Measurements from ENCODE around the gene TRAPPC5. TPM values are rescaled to one million over a fixed set of nuclear protein-coding genes. Genes with fewer than 3 reads are reported as not detected.

TRAPPC5 gene
- total RNA-seq, 4 donors from 2014 or later = 15.1 to 63.5 (median 34.4) TPM

- intact Hi-C loops (cut with DNase I; ENCODE audit: low total_unique reads) (no loop called here), in situ Hi-C loops (cut with MboI; ENCODE audit: low pct_ligation_motif_present in 1 of 4, low pct_unique_long_range_greater_than_20kb in 1 of 4, low sequenced_read_pairs in 3 of 4) (no loop called here)
- TF ChIP-seq EP300 (IDR thresholded peaks at IDR 0.05; ENCODE audit: low read depth) (no peak), POLR2AphosphoS5 (IDR thresholded peaks at IDR 0.05) (no peak), CTCF (IDR thresholded peaks at IDR 0.05) (no peak), POLR2A (IDR thresholded peaks at IDR 0.05) (no peak)
- no peak overlapping the region for H3K27ac ChIP-seq
- no peaks in the 10 kb centered on the region for H3K9me3 ChIP-seq
- no peak for DNase-seq
- H3K27me3 ChIP-seq = no peaks in the 10 kb centered on the region
- no peaks in the 10 kb centered on the region for H3K36me3 ChIP-seq
- no peak overlapping the region for H3K4me3 ChIP-seq
- H3K4me1 ChIP-seq = no peaks in the 10 kb centered on the region
- WGBS, 2 donors (ENCODE audit: low coverage in 1 of 2) = 73 to 86% methylated on average over 6 to 13 of the region's 13 CpGs
These were observed 11.9 kb downstream of the TRAPPC5 start for GRCh38 chr19:7692417-7693088.

GRCh38 chr19:7694499-7694898 lies 13.9 kb downstream of the TRAPPC5 start:
- in situ Hi-C loops (cut with MboI; ENCODE audit: low pct_ligation_motif_present in 1 of 4, low pct_unique_long_range_greater_than_20kb in 1 of 4, low sequenced_read_pairs in 3 of 4) (no loop called here), intact Hi-C loops (cut with DNase I; ENCODE audit: low total_unique reads) (no loop called here)
- Histone ChIP-seq H3K4me3 (no peak overlapping the region), H3K27me3 (peaks cover 16% of the 10 kb centered on the region), H3K36me3 (no peaks in the 10 kb centered on the region), H3K27ac (no peak overlapping the region), H3K4me1 (no peaks in the 10 kb centered on the region), H3K9me3 (no peaks in the 10 kb centered on the region)
- DNase-seq = no peak
- TF ChIP-seq EP300 (IDR thresholded peaks at IDR 0.05; ENCODE audit: low read depth) (no peak), POLR2A (IDR thresholded peaks at IDR 0.05) (no peak), POLR2AphosphoS5 (IDR thresholded peaks at IDR 0.05) (no peak), CTCF (IDR thresholded peaks at IDR 0.05) (no peak)
- 53% methylated on average over 4 of the region's 4 CpGs; no CpG with 5 or more reads in 1 of the 2 donors for WGBS, 2 donors (ENCODE audit: low coverage in 1 of 2)

DNA sequence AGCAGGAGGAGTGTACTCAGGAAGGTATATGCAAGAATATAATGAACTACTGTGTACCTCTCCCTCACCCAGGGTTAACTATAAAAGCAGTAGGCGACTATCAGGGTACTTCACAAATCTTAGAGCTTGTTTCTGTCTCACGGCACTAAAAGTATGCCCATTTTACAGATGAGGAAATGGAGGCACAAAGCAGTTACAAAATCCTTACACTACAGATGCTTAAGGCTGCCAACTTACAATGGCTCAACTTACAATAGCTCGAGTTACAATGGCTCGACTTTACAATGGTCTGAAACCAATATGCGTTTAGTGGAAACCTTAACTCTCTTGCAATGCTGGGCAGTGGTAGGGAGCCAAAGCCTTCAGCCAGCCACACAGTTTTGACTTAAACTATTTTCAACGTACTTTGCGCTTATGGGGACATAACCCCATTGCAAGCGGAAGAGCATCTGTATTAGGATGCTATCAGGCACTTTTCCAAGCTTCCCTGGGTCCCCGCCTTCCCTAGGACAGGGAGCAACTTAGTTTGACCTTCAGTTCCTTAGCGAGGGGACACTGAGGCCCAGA lies 17.2 kb downstream of the TRAPPC5 start:
- 30 to 81% methylated on average over 2 to 10 of the region's 10 CpGs for WGBS, 2 donors (ENCODE audit: low coverage in 1 of 2)
- Histone ChIP-seq H3K4me3 (no peak overlapping the region), H3K27me3 (peaks cover 22% of the 10 kb centered on the region), H3K4me1 (no peaks in the 10 kb centered on the region), H3K27ac (no peak overlapping the region), H3K9me3 (no peaks in the 10 kb centered on the region), H3K36me3 (no peaks in the 10 kb centered on the region)
- no peak for TF ChIP-seq POLR2A (IDR thresholded peaks at IDR 0.05)
- no peak for TF ChIP-seq EP300 (IDR thresholded peaks at IDR 0.05; ENCODE audit: low read depth)
- TF ChIP-seq CTCF (IDR thresholded peaks at IDR 0.05) = no peak
- no peak for TF ChIP-seq POLR2AphosphoS5 (IDR thresholded peaks at IDR 0.05)
- DNase-seq = no peak
- in situ Hi-C loops (cut with MboI; ENCODE audit: low pct_ligation_motif_present in 1 of 4, low pct_unique_long_range_greater_than_20kb in 1 of 4, low sequenced_read_pairs in 3 of 4) = no loop called here
- intact Hi-C loops (cut with DNase I; ENCODE audit: low total_unique reads) = no loop called here

GRCh38 chr19:7698583-7698982 lies 17.9 kb downstream of the TRAPPC5 start:
- Histone ChIP-seq H3K36me3 (no peaks in the 10 kb centered on the region), H3K27ac (no peak overlapping the region), H3K4me3 (no peak overlapping the region), H3K4me1 (no peaks in the 10 kb centered on the region), H3K9me3 (no peaks in the 10 kb centered on the region), H3K27me3 (peaks cover 22% of the 10 kb centered on the region)
- 31% methylated on average over 11 of the region's 11 CpGs; no CpG with 5 or more reads in 1 of the 2 donors for WGBS, 2 donors (ENCODE audit: low coverage in 1 of 2)
- TF ChIP-seq CTCF (IDR thresholded peaks at IDR 0.05) (no peak), EP300 (IDR thresholded peaks at IDR 0.05; ENCODE audit: low read depth) (no peak), POLR2A (IDR thresholded peaks at IDR 0.05) (no peak), POLR2AphosphoS5 (IDR thresholded peaks at IDR 0.05) (no peak)
- intact Hi-C loops (cut with DNase I; ENCODE audit: low total_unique reads) = no loop called here
- DNase-seq = no peak
- in situ Hi-C loops (cut with MboI; ENCODE audit: low pct_ligation_motif_present in 1 of 4, low pct_unique_long_range_greater_than_20kb in 1 of 4, low sequenced_read_pairs in 3 of 4) = no loop called here

All from transverse colon (tissue), 4 donors.